ENCODE results near the gene ARIH1. TPM values are rescaled to one million over a fixed set of nuclear protein-coding genes. Genes with fewer than 3 reads are reported as not detected.

ARIH1 gene
- total and polyA plus RNA-seq, 10 of the 15 experiments (the other 5 are each of a cell fraction or from before 2014, with no cell fraction given), result 14.7 to 99.5 (median 26.5) TPM

DNA sequence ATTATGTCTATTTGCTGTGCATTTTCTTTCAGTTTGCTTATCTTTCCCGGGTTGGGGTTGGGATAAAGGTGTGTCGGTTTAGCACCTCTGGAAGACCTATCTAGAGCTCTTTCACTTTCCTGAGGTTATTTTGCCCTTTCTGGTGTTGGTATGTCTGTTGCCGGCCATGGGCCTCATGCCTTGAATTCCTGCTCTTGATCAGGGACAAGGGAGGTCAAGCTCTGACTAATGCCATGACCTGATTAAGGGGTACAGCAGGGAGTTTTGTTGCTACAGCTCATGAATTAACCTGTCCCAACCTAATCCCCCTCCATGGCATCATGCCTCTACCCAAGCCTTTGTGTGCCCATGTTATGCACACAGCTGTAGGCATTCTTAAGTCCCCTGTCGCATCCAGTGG, 109.9 kb downstream of the ARIH1 start:
- no TSS peak for BruUV-seq (replicated peaks)
- Histone ChIP-seq H3K27ac (ENCODE audit: control insufficient read depth, insufficient read depth) (no peak overlapping the region), H3K79me2 (ENCODE audit: control insufficient read depth, insufficient read depth, low read length) (no peaks in the 10 kb centered on the region), H2AFZ (ENCODE audit: control insufficient read depth, low read depth, low read length) (no peak overlapping the region), H3K9ac (ENCODE audit: control insufficient read depth, insufficient read depth, low read length) (no peak overlapping the region), H3K9me3 (replicated peaks; ENCODE audit: control insufficient read depth, insufficient read depth, low read length) (no peaks in the 10 kb centered on the region), H4K20me1 (ENCODE audit: control insufficient read depth, insufficient read depth) (no peaks in the 10 kb centered on the region), H3K4me2 (ENCODE audit: control insufficient read depth, insufficient read depth) (no peak overlapping the region), H3K4me3 (no peak overlapping the region), H3K4me1 (ENCODE audit: control insufficient read depth, insufficient read depth, low read length) (no peaks in the 10 kb centered on the region), H3K36me3 (ENCODE audit: control insufficient read depth in 2 of 2, insufficient read depth in 2 of 2, low read length in 1 of 2) (peaks cover 2 to 22% of the 10 kb centered on the region in 2 experiments; a peak in 3 of 4 replicates), H3K27me3 (replicated peaks in 1 of 2; ENCODE audit: control insufficient read depth in 2 of 2, insufficient read depth in 2 of 2, low read length in 1 of 2) (no peaks in the 10 kb centered on the region)
- SMC1A ChIA-PET (ENCODE audit: uncharacterized antibody, unreplicated experiment), result interaction anchor here (2.2 kb wide), 1 partner anchor 16 kb away, joined by 9 read pairs; no protein-coding TSS in a partner anchor
- CTCF ChIA-PET, result interaction anchor here (5.9 kb wide), 1 partner anchor 15 kb away, joined by 45 read pairs; no protein-coding TSS in a partner anchor
- RAD21 ChIA-PET (ENCODE audit: unreplicated experiment), result no interaction called here
- WGBS (ENCODE audit: insufficient coverage, insufficient replicate concordance, low lambda C conversion rate, missing lambda C conversion rate), result 97% methylated on average over 4 of the region's 4 CpGs
- TF ChIP-seq BACH1 (IDR thresholded peaks at IDR 0.05; ENCODE audit: borderline replicate concordance) (no peak), ZNF384 (IDR thresholded peaks at IDR 0.05; ENCODE audit: borderline replicate concordance, low read depth, low read length) (no peak), NRF1 (conservative IDR thresholded peaks at IDR 0.05; ENCODE audit: low read depth, low read length) (no peak), PAX5 (IDR thresholded peaks at IDR 0.05; ENCODE audit: borderline replicate concordance, low read depth, low read length) (no peak), ZSCAN29 (IDR thresholded peaks at IDR 0.05) (no peak), EZH2 (IDR thresholded peaks at IDR 0.05; ENCODE audit: borderline replicate concordance, control insufficient read depth, low read depth, low read length) (no peak), CEBPB (IDR thresholded peaks at IDR 0.05; ENCODE audit: borderline replicate concordance in 1 of 2, low read depth in 2 of 2, low read length in 2 of 2) (no peak), ZNF622 (IDR thresholded peaks at IDR 0.05) (no peak), NFYA (IDR thresholded peaks at IDR 0.05; ENCODE audit: borderline replicate concordance, low read depth, low read length) (no peak), MTA2 (IDR thresholded peaks at IDR 0.05; ENCODE audit: low read depth) (no peak), KAT2A (conservative IDR thresholded peaks at IDR 0.05; ENCODE audit: control insufficient read depth, low read depth, low read length) (no peak), KDM1A (IDR thresholded peaks at IDR 0.05; ENCODE audit: borderline replicate concordance) (no peak), SIX5 (IDR thresholded peaks at IDR 0.05; ENCODE audit: low read depth, low read length, severe bottlenecking) (no peak)
- TF ChIP-seq, protein P1, sequence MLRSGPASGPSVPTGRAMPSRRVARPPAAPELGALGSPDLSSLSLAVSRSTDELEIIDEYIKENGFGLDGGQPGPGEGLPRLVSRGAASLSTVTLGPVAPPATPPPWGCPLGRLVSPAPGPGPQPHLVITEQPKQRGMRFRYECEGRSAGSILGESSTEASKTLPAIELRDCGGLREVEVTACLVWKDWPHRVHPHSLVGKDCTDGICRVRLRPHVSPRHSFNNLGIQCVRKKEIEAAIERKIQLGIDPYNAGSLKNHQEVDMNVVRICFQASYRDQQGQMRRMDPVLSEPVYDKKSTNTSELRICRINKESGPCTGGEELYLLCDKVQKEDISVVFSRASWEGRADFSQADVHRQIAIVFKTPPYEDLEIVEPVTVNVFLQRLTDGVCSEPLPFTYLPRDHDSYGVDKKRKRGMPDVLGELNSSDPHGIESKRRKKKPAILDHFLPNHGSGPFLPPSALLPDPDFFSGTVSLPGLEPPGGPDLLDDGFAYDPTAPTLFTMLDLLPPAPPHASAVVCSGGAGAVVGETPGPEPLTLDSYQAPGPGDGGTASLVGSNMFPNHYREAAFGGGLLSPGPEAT (IDR thresholded peaks at IDR 0.05; ENCODE audit: low read depth), result no peak
- TF ChIP-seq, protein P2, sequence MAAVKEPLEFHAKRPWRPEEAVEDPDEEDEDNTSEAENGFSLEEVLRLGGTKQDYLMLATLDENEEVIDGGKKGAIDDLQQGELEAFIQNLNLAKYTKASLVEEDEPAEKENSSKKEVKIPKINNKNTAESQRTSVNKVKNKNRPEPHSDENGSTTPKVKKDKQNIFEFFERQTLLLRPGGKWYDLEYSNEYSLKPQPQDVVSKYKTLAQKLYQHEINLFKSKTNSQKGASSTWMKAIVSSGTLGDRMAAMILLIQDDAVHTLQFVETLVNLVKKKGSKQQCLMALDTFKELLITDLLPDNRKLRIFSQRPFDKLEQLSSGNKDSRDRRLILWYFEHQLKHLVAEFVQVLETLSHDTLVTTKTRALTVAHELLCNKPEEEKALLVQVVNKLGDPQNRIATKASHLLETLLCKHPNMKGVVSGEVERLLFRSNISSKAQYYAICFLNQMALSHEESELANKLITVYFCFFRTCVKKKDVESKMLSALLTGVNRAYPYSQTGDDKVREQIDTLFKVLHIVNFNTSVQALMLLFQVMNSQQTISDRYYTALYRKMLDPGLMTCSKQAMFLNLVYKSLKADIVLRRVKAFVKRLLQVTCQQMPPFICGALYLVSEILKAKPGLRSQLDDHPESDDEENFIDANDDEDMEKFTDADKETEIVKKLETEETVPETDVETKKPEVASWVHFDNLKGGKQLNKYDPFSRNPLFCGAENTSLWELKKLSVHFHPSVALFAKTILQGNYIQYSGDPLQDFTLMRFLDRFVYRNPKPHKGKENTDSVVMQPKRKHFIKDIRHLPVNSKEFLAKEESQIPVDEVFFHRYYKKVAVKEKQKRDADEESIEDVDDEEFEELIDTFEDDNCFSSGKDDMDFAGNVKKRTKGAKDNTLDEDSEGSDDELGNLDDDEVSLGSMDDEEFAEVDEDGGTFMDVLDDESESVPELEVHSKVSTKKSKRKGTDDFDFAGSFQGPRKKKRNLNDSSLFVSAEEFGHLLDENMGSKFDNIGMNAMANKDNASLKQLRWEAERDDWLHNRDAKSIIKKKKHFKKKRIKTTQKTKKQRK (IDR thresholded peaks at IDR 0.05; ENCODE audit: low read depth, low read length), result no peak
- TF ChIP-seq, protein P3, sequence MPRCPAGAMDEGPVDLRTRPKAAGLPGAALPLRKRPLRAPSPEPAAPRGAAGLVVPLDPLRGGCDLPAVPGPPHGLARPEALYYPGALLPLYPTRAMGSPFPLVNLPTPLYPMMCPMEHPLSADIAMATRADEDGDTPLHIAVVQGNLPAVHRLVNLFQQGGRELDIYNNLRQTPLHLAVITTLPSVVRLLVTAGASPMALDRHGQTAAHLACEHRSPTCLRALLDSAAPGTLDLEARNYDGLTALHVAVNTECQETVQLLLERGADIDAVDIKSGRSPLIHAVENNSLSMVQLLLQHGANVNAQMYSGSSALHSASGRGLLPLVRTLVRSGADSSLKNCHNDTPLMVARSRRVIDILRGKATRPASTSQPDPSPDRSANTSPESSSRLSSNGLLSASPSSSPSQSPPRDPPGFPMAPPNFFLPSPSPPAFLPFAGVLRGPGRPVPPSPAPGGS (IDR thresholded peaks at IDR 0.05; ENCODE audit: borderline replicate concordance, insufficient read depth, low read depth, low read length, poor library complexity, severe bottlenecking), result no peak
- ATAC-seq (no peak), FAIRE-seq (no peak), DNase-seq (ENCODE audit: low read depth, low spot score) (no peak)
- POLR2A ChIA-PET, result no interaction called here
- in situ Hi-C loops (cut with MboI) (no loop called here), intact Hi-C loops (cut with micrococcal nuclease; ENCODE audit: unreplicated experiment) (no loop called here)

Measured in GM12878 (cell line).